ENCODE data around the gene NOS3. TPM values are rescaled to one million over a fixed set of nuclear protein-coding genes. Genes with fewer than 3 reads are reported as not detected.

The NOS3 gene
- polyA plus RNA-seq, 3 donors, result 0.26 to 0.72 (median 0.39) TPM

- Histone ChIP-seq H3K9me3 (replicated peaks in 1 of 2; ENCODE audit: control insufficient read depth in 1 of 2, insufficient read depth in 1 of 2, low read length in 2 of 2) (peaks cover 0 to 4% of the 10 kb centered on the region in 2 donors), H4K20me1 (ENCODE audit: insufficient read depth, low read length) (no peaks in the 10 kb centered on the region), H3K4me3 (replicated peaks in 1 of 3; ENCODE audit: low read depth in 2 of 3, low read length in 3 of 3) (peak overlapping the region in 1 of 3 experiments; percentile 70), H3K27me3 (ENCODE audit: control insufficient read depth in 2 of 2, insufficient read depth in 2 of 2, low read length in 2 of 2) (peaks cover 4 to 47% of the 10 kb centered on the region in 2 donors), H3K4me1 (ENCODE audit: control insufficient read depth in 1 of 2, insufficient read depth in 2 of 2, low read length in 2 of 2) (peaks cover 38 to 62% of the 10 kb centered on the region in 2 donors), H3K27ac (ENCODE audit: low read depth in 1 of 2, low read length in 2 of 2) (no peak overlapping the region), H3K9ac (ENCODE audit: insufficient read depth, low read length, poor library complexity, severe bottlenecking) (no peak overlapping the region), H3K4me2 (replicated peaks; ENCODE audit: extremely low read depth, low read length, poor library complexity, severe bottlenecking) (peak overlapping the region; percentile 75), H3K36me3 (replicated peaks in 1 of 2; ENCODE audit: control insufficient read depth in 1 of 2, insufficient read depth in 2 of 2, low read length in 2 of 2) (no peaks in the 10 kb centered on the region), H3K79me2 (ENCODE audit: insufficient read depth, low read length) (no peaks in the 10 kb centered on the region), H2AFZ (ENCODE audit: insufficient read depth, low read depth, low read length, poor library complexity, severe bottlenecking) (no peak overlapping the region)
- WGBS (ENCODE audit: insufficient coverage), result 4% methylated on average over 18 of the region's 26 CpGs
- Mint-ChIP-seq H3K9me3 (peaks cover 0 to 13% (median 2%) of the 10 kb centered on the region in 7 donors), H3K27ac (peak overlapping the region in 3 of 7 donors; percentile 30 to 76 (median 40)), H3K27me3 (ENCODE audit: low read depth in 3 of 3) (peaks cover 54 to 90% (median 59%) of the 10 kb centered on the region in 3 donors), H3K4me1 (peaks cover 56% of the 10 kb centered on the region), H3K36me3 (peaks cover 2 to 6% of the 10 kb centered on the region in 2 donors), H3K4me3 (peak overlapping the region; percentile 24 to 91)
- intact Hi-C loops (cut with micrococcal nuclease), result loop anchor here in 1 of 2 donors (5.0 kb wide), 1 partner anchor 99 kb away; no protein-coding TSS in a partner anchor
- peak; percentile 9 for TF ChIP-seq CTCF (IDR thresholded peaks at IDR 0.05)
- DNase-seq, result no peak
Measured at GRCh38 chr7:151013356-151013732, 22.5 kb downstream of the NOS3 start.

- DNase-seq, result peak; percentile 81 to 93 (median 89)
- Histone ChIP-seq H3K27me3 (ENCODE audit: control insufficient read depth in 2 of 2, insufficient read depth in 2 of 2, low read length in 2 of 2) (peaks cover 8 to 50% of the 10 kb centered on the region in 2 donors), H3K4me1 (ENCODE audit: control insufficient read depth in 1 of 2, insufficient read depth in 2 of 2, low read length in 2 of 2) (peaks cover 39 to 64% of the 10 kb centered on the region in 2 donors), H3K9ac (ENCODE audit: insufficient read depth, low read length, poor library complexity, severe bottlenecking) (peak overlapping the region; percentile 63), H3K27ac (ENCODE audit: low read depth in 1 of 2, low read length in 2 of 2) (peak overlapping the region in 1 of 2 donors; percentile 45), H3K36me3 (replicated peaks in 1 of 2; ENCODE audit: control insufficient read depth in 1 of 2, insufficient read depth in 2 of 2, low read length in 2 of 2) (no peaks in the 10 kb centered on the region), H3K4me2 (replicated peaks; ENCODE audit: extremely low read depth, low read length, poor library complexity, severe bottlenecking) (peak overlapping the region; percentile 75), H3K9me3 (replicated peaks in 1 of 2; ENCODE audit: control insufficient read depth in 1 of 2, insufficient read depth in 1 of 2, low read length in 2 of 2) (no peaks in the 10 kb centered on the region), H2AFZ (ENCODE audit: insufficient read depth, low read depth, low read length, poor library complexity, severe bottlenecking) (peak overlapping the region; percentile 85), H4K20me1 (ENCODE audit: insufficient read depth, low read length) (no peaks in the 10 kb centered on the region), H3K4me3 (replicated peaks in 1 of 3; ENCODE audit: low read depth in 2 of 3, low read length in 3 of 3) (peak overlapping the region; percentile 38 to 70 (median 45)), H3K79me2 (ENCODE audit: insufficient read depth, low read length) (no peaks in the 10 kb centered on the region)
- intact Hi-C loops (cut with micrococcal nuclease), result loop anchor here in 1 of 2 donors (5.0 kb wide), 1 partner anchor 98 kb away; no protein-coding TSS in a partner anchor
- H3K36me3 Mint-ChIP-seq, result peaks cover 3 to 6% of the 10 kb centered on the region in 2 donors
- peak overlapping the region; percentile 83 to 91 for H3K4me3 Mint-ChIP-seq
- peaks cover 57 to 93% (median 60%) of the 10 kb centered on the region in 3 donors for H3K27me3 Mint-ChIP-seq (ENCODE audit: low read depth in 3 of 3)
- H3K9me3 Mint-ChIP-seq, result peaks cover 0 to 15% (median 5%) of the 10 kb centered on the region in 7 donors
- H3K4me1 Mint-ChIP-seq, result peaks cover 58% of the 10 kb centered on the region
- 9% methylated on average over 52 of the region's 55 CpGs for WGBS (ENCODE audit: insufficient coverage)
- H3K27ac Mint-ChIP-seq, result peak overlapping the region in 6 of 7 donors; percentile 23 to 91 (median 79)
- TF ChIP-seq CTCF (IDR thresholded peaks at IDR 0.05), result peak; percentile 24
Measured at GRCh38 chr7:151013733-151014497, 23.1 kb downstream of the NOS3 start.

Data from CD14-positive monocyte (primary cell).